Prostate gland (tissue), 2 donors: ENCODE data around the gene BICDL1. TPM values are rescaled to one million over a fixed set of nuclear protein-coding genes. Genes with fewer than 3 reads are reported as not detected.

ENCODE experiments used
- DNase-seq: peaks from one replicate; pipeline ENCODE4 v3.0.0-alpha.2; 2019; ENCODE audit warnings: low spot score
- H3K27ac ChIP-seq, 2 donors: fragments of 200-600 bp; sonication (generic); 2 replicates each; pipeline ENCODE4 v1.5.1; 2017 to 2019
- H3K27me3 ChIP-seq: fragments of 200-600 bp; sonication (generic); replicated peaks from 2 replicates; pipeline ENCODE4 v1.5.1; 2019; ENCODE audit not compliant: insufficient read depth
- H3K36me3 ChIP-seq, 2 donors: fragments of 200-600 bp; sonication (generic); 1 replicate in 1 of 2; 2 replicates in 1 of 2; pipeline versions ENCODE4 v1.5.1 to v1.8.1; 2017 to 2019
- H3K4me1 ChIP-seq: fragments of 200-600 bp; sonication (generic); replicated peaks from 2 replicates; pipeline ENCODE4 v1.5.1; 2019
- H3K4me3 ChIP-seq, 2 donors: fragments of 200-600 bp; sonication (generic); 2 replicates each; pipeline ENCODE4 v1.5.1; 2017 to 2019
- H3K9me3 ChIP-seq: fragments of 200-600 bp; sonication (generic); 2 replicates; pipeline ENCODE4 v1.5.1; 2017
- POLR2A ChIP-seq: fragments of 450-650 bp; IDR thresholded peaks from one replicate; pipeline ENCODE4 v1.6.1; 2016; ENCODE audit warnings: antibody characterized with exemption, mild to moderate bottlenecking
- POLR2AphosphoS5 ChIP-seq: sonication (generic); formaldehyde crosslinking; IDR thresholded peaks from one replicate; pipeline ENCODE4 v1.6.1; 2017; ENCODE audit warnings: antibody characterized with exemption
- WGBS: methylation state at CpG from one replicate; pipeline ENCODE4 v1.1.5; 2018; 5-methylcytosine and 5-hydroxymethylcytosine counted together
- intact Hi-C: fragments of 100-400 bp; cut with DNase I; formaldehyde crosslinking; loops from one replicate; pipeline ENCODE4 v1.14.2; 2022
- total RNA-seq, 2 donors: library from RNA; depleted of rRNA; stranded (reverse); fragments of >200 nt; gene quantifications; one replicate each; pipeline ENCODE4 v1.1.0, GENCODE V29; 2016
- TF ChIP-seq, protein P1 (sequence below), 4 experiments: fragments of 200-600 bp in 2 of 4; fragments of 450-650 bp in 2 of 4; sonication (generic) in 2 of 4; IDR thresholded peaks; 1 replicate in 3 of 4; 2 replicates in 1 of 4; pipeline ENCODE4 v1.5.1; 2016 to 2019; ENCODE audit warnings: antibody characterized with exemption in 4 of 4, mild to moderate bottlenecking in 2 of 4, moderate library complexity in 2 of 4

BICDL1 gene
- total RNA-seq, 2 donors from 2014 or later = 8.6 to 34.0 TPM

- intact Hi-C loops = no loop called here
- no peak for TF ChIP-seq POLR2AphosphoS5
- TF ChIP-seq, protein P1, sequence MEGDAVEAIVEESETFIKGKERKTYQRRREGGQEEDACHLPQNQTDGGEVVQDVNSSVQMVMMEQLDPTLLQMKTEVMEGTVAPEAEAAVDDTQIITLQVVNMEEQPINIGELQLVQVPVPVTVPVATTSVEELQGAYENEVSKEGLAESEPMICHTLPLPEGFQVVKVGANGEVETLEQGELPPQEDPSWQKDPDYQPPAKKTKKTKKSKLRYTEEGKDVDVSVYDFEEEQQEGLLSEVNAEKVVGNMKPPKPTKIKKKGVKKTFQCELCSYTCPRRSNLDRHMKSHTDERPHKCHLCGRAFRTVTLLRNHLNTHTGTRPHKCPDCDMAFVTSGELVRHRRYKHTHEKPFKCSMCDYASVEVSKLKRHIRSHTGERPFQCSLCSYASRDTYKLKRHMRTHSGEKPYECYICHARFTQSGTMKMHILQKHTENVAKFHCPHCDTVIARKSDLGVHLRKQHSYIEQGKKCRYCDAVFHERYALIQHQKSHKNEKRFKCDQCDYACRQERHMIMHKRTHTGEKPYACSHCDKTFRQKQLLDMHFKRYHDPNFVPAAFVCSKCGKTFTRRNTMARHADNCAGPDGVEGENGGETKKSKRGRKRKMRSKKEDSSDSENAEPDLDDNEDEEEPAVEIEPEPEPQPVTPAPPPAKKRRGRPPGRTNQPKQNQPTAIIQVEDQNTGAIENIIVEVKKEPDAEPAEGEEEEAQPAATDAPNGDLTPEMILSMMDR (IDR thresholded peaks at IDR 0.05) = no peak
- no peak for TF ChIP-seq POLR2A
- Histone ChIP-seq H3K36me3 (no peaks in the 10 kb centered on the region), H3K27me3 (no peaks in the 10 kb centered on the region), H3K9me3 (no peaks in the 10 kb centered on the region), H3K4me1 (no peaks in the 10 kb centered on the region), H3K4me3 (no peak overlapping the region), H3K27ac (no peak overlapping the region)
- 86% methylated on average over 13 of the region's 13 CpGs for WGBS
- DNase-seq = no peak
These were observed 9.6 kb downstream of the BICDL1 start for GRCh38 chr12:119998471-119999245.

GRCh38 chr12:120000556-120000955 is 11.5 kb downstream of the BICDL1 start:
- Histone ChIP-seq H3K4me3 (no peak overlapping the region), H3K27ac (no peak overlapping the region), H3K36me3 (no peaks in the 10 kb centered on the region), H3K27me3 (no peaks in the 10 kb centered on the region), H3K4me1 (no peaks in the 10 kb centered on the region), H3K9me3 (no peaks in the 10 kb centered on the region)
- DNase-seq = no peak
- intact Hi-C loops = no loop called here
- TF ChIP-seq POLR2A (no peak), POLR2AphosphoS5 (no peak)
- TF ChIP-seq, protein P1 (IDR thresholded peaks at IDR 0.05) = no peak
- WGBS = 83% methylated on average over 3 of the region's 3 CpGs

- DNase-seq = no peak
- 83% methylated on average over 3 of the region's 3 CpGs for WGBS
- intact Hi-C loops = no loop called here
- H3K4me1 ChIP-seq = no peaks in the 10 kb centered on the region
- H3K4me3 ChIP-seq = no peak overlapping the region
- H3K36me3 ChIP-seq = no peaks in the 10 kb centered on the region
- no peaks in the 10 kb centered on the region for H3K27me3 ChIP-seq
- H3K27ac ChIP-seq = no peak overlapping the region
- TF ChIP-seq POLR2AphosphoS5 (no peak), POLR2A (no peak)
- TF ChIP-seq, protein P1 (IDR thresholded peaks at IDR 0.05) = no peak
- H3K9me3 ChIP-seq = no peaks in the 10 kb centered on the region
These were observed 17.4 kb downstream of the BICDL1 start for GRCh38 chr12:120006258-120006975.

DNA sequence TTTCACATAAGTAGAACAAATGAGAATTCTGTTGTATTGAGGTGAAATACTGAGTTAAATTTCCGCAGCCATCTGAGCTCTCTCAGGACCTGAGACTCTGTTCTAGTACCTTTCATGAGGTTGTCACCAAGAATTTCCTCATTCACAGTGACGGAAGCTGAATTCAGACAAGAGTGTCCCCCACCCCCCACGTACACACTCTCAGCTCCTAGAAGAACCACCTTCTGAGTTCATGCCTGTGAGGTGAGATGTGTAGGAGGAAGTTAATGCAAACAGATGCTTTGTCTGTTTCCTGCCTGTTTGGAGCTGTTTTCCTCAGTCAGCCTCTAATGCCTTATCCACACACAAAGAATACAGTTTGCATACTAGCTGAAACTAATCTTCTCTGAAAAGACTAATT is 18.2 kb downstream of the BICDL1 start:
- no peak for DNase-seq
- H3K27me3 ChIP-seq = no peaks in the 10 kb centered on the region

DNA sequence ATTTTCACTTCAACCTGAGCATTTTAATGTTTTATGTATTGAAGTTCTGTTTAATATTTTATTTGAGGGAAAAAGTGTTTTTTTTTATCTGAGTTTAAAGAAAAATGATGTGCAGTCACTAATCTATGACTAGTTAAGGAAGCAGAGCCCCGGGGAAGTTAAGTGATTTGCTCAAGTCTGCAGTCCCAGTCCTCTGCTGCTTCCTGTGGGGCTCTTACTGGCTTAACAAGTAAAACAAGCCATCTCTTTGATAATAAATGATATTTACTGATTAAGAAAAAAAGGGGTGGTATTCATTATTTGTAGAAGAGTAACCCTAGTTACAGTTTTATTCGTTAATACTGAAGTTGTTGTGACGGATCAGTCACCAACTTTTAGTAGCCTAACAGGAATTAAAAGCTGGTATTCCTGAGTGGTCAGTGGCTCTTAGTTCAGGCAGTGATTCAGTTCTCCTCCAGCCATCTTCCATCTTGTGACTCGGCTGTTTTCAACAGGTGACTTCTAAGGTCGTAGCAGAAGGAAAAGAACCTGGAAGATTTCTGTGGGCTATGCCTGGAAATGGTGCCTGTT is 21.7 kb downstream of the BICDL1 start:
- Histone ChIP-seq H3K9me3 (no peaks in the 10 kb centered on the region), H3K36me3 (no peaks in the 10 kb centered on the region), H3K4me1 (no peaks in the 10 kb centered on the region), H3K27me3 (no peaks in the 10 kb centered on the region), H3K27ac (no peak overlapping the region), H3K4me3 (no peak overlapping the region)
- intact Hi-C loops = no loop called here
- TF ChIP-seq POLR2AphosphoS5 (no peak), POLR2A (no peak)
- TF ChIP-seq, protein P1 (IDR thresholded peaks at IDR 0.05) = no peak
- no peak for DNase-seq
- WGBS = 67% methylated on average over 5 of the region's 5 CpGs

More for the DNA sequence above, 18.2 kb downstream of the BICDL1 start:
- no peaks in the 10 kb centered on the region for H3K36me3 ChIP-seq
- no peak overlapping the region for H3K4me3 ChIP-seq
- no peak overlapping the region for H3K27ac ChIP-seq
- no peak for TF ChIP-seq POLR2AphosphoS5
- WGBS = 57% methylated on average over 3 of the region's 3 CpGs
- intact Hi-C loops = no loop called here
- no peaks in the 10 kb centered on the region for H3K9me3 ChIP-seq
- H3K4me1 ChIP-seq = no peaks in the 10 kb centered on the region
